Limb (tissue), 2 donors: ENCODE results near the gene NDUFA12.
A peak's percentile ranks its signal among the peaks of the same experiment; 100 is the strongest.

Source experiments
- DNase-seq, 2 donors: peaks; one replicate each; pipeline ENCODE4 v3.0.0-alpha.2; 2016; ENCODE audit errors: extremely low spot score in 2 of 2

Gene NDUFA12

DNA sequence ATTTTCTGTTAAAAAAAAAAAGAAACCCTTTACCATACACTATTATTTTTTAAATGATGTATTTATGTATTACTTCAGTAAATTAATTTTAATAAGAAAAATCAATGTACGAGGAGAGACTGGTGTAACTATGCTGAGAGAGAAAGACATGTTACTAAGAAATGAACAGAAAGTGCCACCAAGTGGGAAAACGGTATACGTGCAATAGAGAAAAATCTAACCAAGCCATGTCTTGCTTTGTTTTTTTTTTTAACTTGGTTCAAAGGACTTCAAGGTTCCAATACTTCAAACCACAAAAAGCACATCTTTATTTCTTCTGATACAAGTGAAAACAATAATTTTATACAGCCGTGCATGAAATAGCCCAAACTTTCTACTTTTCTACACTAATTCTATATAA lies 22.9 kb downstream of the NDUFA12 start:
- DNase-seq = peak in 1 of 2 donors; percentile 36

DNA sequence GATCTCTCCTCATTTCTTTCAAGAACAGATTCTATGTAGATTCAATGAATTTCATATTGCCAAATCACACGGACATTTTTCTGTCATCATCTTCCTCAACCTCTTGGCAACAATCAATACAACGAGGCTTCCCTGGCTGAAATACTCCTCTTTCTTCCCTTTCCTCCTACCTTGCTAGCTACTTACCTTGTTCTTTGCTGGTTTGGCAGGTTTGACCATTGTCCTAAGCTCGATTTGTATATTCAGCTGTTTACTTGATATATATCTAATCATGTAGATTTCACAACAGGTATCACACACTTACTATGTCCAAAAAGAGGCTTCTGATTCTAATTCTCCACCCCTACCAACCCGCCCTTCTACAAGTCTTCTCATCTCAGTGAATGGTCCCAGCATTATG lies 23.6 kb downstream of the NDUFA12 start:
- DNase-seq = no peak

DNA sequence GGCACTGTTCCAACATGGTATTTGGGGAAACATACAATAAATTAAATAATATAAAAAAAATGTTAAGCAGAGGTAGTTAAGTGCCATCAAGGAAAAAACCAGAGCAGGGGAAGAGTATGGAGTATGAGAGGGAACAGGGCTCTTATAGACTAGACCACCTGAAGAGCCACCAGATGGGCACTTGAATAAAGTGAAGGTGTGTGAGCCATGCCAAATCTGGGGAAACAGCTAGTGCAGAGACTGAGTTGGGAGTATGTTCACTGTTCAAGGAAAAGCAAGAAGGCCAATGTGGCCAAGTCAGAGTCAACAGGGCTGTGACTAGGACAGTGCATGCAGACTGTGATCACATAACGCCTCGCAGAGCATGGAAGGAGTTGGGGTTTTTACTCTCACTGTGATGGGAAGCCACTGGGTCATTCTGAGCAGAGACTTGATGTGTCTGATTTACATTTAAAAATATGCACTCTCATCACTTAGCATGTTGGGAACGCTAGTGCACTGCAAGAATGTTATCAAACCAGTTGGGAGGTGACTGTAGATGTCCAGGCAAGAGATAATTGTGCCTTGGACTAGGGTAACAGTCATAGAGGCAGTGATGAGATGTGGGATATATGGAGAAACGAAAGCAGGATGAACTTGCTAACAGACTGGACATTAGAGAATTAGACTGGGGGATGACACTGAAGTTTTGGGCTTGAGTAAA lies 25.6 kb downstream of the NDUFA12 start:
- DNase-seq = no peak

DNA sequence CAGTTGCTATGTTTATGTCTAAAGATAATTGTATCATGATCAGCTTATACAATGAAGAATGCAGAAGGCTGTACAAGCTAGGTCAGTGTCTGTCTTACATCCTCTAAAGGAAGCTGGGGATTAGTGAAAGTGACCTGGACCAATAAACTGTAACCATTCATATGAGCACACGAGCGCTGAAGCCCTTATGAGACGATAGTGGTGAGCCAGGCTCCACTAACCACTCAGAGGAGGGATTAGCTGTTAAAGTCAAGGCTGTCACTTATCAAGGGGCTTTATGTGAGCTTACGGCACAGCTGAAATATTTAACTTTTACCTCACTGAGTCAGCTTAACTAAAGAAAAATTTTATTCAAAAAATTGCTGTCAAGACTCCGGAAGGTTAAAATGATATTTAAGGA lies 30.3 kb downstream of the NDUFA12 start:
- DNase-seq = no peak

DNA sequence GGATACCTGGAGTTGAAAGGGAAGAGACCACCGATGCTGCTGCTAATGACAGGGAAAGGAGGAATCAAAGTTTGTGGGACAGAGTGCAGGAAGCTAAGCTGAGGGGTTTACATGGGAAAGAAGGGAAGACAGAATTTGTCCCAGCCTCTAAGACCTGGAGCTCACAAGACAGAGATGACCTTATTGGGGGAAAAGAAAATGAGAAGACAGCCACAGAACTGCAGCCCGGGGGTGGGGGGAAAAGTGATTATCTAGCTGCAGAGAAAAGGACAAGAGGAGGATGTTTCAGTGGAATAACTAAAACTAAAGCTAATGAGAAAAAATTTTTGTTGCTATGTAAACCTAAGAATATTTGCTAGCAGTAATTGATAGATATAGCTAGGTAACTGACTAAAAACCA lies 30.7 kb downstream of the NDUFA12 start:
- no peak for DNase-seq

DNA sequence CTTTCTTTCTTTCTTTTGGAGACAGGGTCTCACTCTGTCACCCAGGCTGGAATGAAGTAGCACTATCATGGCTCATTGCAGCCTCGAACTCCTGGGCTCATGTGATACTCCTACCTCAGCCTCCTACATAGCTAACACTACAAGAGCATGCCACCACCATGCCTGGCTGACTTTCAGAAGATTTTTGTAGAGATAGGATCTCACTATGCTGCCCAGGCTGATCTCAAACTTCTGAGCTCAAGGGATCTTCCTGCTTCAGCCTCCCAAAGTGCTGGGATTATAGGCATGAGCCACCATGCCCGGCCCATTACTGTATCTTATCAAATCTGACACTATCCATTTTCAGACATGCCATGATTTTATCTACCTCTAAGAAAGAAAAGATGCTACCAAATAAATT lies 31.6 kb downstream of the NDUFA12 start:
- no peak for DNase-seq

DNA sequence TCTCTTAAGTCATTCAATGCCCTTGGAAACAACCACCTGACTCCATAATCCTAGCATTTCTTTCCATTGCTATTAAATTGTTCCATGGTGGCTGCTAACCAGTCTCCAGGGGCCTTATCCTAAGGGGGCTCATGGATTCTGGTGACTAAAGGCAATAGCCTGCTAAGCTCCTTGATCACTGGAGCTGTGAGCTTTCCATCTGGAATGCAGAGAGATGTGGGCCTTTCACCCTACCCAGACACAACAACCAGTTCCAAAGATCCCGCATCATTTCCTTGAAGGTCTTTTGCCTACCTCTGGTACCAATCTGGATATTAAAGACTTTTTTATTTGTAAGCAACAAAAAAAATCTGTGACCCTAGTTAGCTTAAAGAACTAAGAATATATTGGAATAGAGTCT lies 32.9 kb downstream of the NDUFA12 start:
- no peak for DNase-seq

DNA sequence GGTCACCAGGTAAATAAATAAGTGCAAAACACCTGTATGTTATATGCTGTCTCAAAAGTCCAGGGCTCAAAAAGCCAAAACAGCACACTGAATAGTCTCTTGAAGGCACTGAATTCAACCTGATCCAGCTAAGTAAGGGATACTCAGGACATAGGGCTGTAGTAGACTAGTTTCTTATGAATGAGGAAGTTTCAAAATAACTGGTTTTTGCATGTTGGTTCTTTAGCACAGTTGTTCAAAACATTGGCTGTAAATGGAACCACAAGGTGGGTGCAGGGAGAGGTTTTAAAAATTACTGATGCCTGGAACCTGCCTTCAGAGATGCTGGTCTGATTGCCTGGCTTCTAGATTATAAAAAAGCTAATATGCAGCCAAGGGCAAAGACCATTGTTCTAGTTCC lies 34.1 kb downstream of the NDUFA12 start:
- DNase-seq = no peak

DNA sequence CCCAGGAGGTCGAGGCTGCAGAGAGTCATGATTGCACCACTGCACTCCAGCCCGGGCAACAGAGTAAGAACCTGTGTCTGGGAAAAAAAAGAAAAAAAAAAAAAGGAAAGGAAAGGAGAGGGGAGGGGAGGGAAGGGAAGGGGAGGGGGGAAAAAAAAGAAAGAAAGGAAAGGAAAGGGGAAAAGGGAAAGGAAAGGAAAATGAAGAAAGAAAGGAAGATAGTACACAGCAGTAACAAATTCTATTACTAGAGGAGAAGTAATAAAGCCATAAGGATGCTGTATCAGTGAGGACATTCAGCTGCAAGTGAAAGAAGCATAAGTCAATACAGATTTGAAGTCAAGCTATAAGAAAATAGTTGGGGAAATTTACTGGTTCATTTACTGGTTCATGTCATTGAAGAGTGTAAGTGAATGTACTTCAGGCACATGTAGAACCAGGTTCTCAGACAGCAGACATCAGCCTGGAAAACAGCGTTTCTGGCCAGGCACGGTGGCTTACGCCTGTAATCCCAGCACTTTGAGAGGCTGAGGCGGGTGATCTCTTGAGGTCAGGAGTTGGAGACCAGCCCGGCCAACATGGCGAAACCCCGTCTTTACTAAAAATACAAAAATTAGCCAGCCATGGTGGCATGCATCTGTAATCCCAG lies 37.4 kb downstream of the NDUFA12 start:
- DNase-seq = no peak

DNA sequence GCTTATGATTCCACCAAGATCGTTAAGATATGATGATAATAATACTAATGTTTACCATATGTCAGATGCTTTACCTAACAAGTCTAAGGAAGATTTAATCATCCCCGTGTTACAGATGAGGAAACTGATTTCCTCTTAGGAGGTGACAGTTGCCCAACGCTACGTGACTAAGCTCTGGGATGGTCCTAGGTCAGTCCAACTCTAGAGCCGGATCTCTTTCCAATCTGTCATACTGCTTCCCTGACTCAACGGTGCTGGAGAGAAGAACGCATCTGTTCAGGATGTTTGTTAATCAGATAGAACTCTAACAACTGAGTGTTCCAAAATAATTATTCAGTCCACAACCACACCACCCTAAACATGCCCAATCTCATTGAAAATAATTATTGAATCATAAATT lies 39.8 kb downstream of the NDUFA12 start:
- no peak for DNase-seq

DNA sequence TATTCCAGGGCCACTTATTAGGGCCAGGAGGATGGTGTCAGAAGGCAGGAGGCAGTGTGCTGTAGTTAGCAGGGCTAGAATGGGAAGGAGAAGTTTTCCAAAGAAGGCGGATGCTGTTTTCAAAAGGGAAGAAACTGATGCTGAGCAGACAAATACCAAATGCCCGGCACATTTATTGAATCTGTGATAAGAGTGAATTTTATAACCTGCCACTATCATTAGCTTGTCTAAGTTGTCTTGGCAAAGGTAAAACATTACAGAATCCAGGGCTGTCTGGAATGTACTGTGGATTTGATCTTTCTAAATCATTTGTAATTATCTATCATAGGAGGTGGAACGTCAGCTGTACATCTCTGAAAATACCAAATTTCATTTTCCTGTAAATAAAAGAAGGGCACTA lies 40.8 kb downstream of the NDUFA12 start:
- DNase-seq = no peak

DNA sequence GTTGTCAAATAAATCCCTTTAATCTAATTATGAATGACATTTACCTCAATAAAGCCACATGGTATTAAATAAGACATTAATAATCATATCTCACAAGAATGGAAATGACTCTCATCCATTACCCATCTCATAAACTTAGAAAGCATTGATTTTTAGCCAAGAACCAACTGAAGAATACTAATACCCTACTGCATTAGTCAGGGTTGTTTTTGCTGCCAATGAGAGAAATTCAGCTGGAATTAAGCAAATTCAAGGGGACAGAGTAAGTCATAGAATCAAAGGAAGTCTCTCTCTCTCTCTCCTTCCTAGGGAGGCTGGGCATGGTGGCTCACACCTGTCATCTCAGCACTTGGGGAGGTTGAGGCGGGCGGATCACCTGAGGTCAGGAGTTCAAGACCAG lies 41.6 kb downstream of the NDUFA12 start:
- no peak for DNase-seq

DNA sequence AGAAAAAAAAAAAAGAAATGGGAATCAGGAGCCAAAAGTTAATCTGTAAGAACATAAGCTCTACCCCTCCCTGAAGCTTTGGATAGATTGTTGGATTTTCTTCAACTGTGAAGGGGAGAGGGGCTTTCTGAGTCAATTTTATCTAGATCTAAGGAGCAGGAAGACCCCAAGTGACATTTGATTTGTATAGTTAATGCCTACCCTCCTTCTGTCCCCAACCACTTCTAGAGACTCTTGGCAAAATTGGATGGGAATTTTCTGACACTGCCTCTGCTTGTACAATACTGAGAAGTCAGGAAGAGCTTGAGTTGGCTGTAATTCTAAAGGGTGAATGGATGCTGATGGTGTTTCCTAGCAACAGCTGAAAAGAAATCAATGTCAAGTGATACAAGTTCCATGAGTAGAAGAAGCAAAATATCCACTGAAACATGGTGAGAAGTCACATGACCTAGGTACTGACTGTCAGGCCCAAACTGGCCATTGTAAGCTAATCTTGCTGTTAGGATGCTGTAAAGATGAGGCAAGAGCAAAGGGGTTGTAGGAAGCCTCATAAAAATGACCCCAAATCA lies 42.2 kb downstream of the NDUFA12 start:
- DNase-seq = no peak

DNA sequence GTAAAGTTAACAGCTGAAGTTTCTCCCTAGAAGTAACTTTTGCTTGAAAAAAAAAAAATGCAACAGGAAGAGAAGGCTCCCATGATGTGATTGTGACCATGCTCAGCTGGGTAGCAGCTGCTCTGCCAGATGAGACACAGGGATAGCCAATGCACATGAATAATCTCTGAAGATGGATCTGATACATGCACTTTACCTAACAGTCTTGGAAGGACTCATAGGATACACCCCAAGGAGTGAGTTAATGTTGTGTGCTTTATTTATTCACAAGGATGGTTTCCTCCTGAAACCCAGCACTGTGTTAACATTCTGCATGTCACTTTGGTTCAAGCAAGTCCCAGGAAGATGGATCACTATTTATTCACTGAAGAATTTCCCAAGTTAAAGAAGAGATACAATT lies 46.5 kb downstream of the NDUFA12 start:
- DNase-seq = no peak

DNA sequence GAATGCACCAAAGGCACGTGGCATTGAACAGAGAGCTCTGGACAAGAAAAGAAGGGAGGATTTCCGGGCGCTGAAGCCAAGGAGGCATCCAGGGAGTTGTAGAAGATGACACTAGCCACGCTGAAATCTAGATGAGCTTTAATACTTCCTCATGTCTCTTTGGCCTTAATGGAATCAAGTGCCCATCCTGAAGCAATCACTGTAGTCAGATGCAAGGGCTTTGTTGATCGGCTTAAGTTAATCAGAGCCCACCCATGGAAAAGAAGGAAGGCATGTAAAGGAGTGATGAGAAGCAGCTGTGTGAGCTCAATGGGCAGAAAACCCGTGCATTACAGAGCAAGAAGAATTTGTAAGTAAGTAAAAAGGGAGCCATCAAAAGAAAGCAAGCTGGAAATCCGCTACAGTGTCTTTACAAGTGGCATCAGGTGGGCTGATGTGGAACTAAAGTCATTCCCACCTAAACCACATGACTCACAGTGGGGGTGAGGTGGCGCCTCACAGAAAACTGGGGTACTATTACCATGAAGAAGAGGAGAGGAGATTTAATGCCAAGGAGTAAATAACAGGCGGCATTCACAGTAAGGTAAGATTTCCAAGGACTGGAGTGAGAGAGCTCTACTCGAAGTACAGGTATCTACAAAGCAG lies 48.4 kb downstream of the NDUFA12 start:
- no peak for DNase-seq

DNA sequence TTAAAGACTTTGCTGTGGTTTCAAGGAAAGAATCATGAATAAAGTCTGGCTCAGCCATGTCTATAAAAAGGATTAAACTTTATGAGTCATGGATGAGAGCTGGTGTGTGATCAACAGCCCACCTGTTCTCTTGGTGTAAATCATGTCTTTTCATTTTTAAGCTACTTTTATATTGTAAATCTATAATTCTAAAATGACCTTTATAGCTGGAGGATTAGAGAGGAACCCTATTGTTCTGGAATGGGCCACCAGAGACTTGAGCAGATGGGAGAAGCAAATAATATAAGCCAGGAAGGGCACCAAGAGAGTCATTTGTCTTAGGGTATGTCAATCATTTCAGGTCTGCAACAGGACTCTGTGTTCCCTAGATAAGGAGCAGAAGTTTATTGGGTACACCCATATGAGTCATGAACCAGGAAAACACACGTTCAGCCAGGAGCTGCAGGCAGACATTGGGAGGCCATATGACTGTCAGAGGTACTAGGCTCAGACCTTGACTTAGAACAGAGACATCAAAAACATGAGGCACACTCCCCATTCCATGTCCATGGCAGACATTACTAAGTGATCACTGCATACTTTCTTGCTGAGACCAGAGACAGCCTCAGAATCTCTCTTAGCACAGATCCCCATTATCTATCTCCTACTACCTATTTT lies 49.3 kb downstream of the NDUFA12 start:
- DNase-seq = no peak

DNA sequence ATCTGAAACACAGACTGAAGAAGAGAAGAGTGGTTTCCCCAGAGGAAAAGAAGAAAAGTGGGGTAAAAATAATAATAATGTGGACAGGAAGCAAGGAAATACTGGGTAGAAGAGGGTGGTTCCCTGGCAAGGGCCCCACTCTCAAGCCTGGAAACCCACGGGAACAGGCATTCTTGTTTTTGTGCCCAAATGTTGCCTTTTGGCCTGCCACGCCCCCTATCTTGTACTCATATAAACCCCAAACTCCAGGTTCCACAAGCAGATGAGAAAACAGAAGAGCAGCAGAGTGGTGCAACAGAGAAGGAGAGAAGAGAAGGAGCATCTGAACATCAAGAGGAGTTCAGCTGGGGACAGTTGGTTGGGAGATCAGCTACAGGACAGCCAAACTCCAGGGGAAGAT lies 51.2 kb downstream of the NDUFA12 start:
- no peak for DNase-seq

DNA sequence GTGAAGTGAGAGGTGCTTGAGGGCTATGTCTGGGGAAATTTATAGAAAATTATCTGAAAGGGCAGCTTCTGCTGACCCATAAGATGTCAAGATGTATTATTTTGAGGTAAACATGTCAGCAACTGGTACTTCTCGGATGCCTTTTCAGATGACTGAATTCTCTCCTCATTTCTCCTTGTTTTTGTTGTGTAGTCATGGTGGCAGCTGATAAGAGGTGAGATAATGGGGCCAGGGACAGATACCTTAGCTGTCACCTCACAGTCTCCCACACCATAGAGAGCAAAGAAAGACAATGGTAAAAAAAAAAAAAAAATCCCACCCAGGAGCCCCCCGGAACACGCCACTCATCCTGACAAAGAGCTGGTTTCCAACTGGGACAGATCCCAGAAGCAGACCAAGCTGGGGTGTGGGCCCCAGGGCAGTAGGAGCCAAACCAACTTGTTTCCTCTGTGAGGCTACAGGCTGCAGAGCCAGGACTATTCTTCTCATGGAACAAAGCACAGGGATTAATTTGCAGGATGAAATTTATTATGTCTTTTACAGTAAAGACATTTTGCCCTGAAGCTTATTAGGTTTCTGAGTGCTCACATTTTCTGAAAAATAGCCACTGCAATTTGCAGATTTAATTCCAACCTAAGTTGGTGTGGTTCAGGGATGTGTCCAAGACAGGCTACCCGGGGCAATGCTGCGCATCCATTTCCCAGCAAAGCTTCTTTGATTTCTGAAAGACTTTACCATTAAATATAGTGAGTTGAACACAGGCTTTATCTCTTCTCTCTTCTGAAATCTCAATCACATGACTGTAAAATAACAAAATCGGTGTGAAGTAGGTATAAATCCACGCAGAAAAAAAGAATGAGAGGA lies 52.2 kb downstream of the NDUFA12 start:
- DNase-seq = no peak

DNA sequence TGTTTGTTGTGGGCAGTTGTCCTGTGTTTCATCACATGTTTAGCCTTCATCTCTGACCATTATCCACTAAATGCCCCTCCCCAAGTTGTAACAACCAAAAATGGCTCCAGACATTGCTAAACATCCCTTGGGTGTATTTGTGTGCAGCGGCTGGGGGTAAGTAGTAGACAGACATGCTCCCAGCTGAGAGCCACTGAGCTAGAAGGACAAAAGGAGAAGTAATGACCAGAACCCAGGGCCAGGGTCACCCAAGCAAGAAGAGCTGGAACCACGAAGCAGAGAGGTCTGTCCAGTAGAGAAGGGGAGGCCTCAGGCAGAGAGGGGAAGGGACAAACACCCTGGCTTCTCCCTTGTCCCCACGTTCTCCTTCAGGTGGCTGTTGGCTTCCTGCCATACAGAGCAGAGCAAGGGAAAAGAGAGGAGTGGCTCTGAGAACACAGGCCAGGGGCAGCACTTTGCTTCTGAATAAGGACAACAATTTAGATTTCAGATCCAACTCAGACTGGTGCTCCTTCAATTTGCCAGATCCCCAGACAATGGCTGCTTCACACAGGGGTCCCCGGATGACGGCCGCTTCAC lies 55.2 kb downstream of the NDUFA12 start:
- DNase-seq = no peak

DNA sequence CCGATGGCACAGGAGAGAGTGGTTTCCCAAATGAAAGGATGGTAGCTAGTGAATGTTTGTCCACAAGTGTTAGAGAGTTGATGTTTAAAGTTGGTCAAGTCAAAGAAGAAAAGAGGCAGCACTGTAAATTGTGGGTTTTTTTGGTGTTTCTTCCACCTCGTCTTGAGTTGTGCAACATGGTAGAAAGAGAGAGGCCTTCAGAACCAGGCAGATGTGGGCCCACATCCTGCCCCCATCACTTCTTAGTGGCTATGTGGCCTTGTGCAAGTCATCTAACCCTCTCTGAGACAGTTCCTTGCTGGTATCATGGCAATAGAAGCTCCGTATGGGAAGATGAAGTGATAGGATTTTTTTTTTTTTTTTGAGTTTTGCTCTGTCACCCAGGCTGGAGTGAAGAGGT lies 60.8 kb downstream of the NDUFA12 start:
- DNase-seq = no peak

DNA sequence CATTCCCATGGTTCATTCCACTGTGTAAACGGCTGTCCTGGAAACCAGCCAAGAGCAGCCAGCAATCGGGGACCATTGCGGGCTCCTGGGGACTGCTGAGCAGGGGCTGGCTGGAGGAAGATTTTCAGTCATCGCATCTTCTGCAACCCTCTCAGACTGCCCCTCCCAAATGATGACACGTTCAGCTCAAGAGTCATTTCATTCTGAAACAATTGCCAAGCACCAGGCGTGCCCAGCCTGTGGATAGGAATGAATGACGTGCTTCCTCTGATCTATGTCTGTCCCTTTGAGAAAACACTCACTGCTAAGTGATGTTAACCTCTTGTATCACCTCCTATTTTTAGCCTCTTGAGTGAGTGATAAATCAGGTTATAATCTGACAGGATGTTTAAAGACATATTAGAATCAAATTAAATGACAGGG lies 62.0 kb downstream of the NDUFA12 start:
- DNase-seq = peak; percentile 7 to 42
